Measurements from ENCODE around the gene CRTAC1.
"Not testable (repeated sequence)": the region's sequence is repeated elsewhere in the genome, so short reads cannot be mapped to it uniquely, and the experiment has no call there.

Gene CRTAC1

DNA sequence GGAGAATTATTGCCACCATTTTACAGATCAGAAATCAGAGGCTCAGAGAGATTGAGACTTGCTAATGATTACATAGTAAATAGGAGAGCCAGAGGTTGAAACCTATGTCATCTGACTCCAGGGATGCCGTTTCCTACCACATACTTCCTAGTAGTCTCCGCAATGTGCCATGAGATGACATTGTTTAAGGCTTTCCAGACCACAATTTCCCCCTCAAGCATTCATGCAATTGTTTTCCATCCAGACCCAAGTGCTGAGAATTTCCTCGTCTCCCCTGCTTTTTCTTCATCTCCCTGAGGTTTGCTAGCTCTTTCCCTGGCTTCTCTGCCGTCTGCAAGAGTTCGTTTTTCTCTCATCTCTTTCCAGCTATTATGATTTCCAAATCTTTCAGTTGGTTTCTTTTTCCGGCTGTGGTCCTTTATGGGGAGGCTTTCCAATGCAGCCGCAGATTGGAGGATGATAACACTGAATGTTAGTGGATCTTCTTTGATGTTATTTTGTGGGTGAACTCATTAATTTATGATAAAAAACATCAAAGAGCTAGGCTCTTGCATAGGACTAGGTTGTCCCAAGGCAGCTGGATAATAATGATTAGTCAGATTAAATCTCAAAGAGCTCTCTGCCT lies 187.7 kb downstream of the CRTAC1 start:
- DNase-seq (ENCODE audit: low read depth in 3 of 3), result no peak

DNA sequence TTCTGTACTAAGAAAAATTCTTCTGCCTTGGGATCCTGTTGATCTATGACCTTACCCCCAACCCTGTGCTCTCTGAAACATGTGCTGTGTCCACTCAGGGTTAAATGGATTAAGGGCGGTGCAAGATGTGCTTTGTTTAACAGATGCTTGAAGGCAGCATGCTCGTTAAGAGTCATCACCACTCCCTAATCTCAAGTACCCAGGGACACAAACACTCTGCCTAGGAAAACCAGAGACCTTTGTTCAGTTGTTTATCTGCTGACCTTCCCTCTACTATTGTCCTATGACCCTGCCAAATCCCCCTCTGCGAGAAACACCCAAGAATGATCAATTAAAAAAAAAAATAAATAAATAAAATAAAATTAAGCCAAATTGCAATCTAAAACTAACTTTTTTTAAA lies 188.3 kb downstream of the CRTAC1 start:
- not testable (repeated sequence) for DNase-seq (ENCODE audit: low read depth in 3 of 3)

DNA sequence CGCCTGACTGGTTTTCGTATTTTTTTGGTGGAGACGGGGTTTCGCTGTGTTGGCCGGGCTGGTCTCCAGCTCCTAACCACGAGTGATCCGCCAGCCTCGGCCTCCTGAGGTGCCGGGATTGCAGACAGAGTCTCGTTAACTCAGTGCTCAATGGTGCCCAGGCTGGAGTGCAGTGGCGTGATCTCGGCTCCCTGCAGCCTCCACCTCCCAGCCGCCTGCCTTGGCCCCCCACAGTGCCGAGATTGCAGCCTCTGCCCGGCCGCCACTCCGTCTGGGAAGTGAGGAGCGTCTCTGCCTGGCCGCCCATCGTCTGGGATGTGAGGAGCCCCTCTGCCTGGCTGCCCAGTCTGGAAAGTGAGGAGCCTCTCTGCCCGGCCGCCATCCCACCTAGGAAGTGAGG lies 189.3 kb downstream of the CRTAC1 start:
- DNase-seq (ENCODE audit: low read depth in 3 of 3), result not testable (repeated sequence)

DNA sequence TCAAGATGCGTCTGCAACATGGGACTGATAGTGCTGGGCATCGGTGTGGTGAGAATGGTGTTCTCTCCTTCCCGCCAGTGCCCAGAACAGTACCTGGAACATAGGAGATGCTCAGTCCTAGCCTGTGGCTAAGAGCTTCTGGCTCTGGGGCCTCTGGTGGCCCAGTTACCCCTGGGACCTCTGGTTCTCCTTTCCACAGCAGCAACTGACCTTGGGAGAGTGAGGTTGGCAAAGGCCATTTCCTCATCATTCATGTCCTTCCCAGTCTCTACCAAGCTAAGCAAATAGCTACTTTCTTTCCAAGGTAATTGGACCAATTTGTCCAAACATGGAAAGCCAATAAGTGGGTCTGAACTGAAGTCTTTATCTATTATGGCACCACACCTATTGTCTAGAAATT lies 192.3 kb downstream of the CRTAC1 start:
- no peak for DNase-seq (ENCODE audit: low read depth in 3 of 3)

DNA sequence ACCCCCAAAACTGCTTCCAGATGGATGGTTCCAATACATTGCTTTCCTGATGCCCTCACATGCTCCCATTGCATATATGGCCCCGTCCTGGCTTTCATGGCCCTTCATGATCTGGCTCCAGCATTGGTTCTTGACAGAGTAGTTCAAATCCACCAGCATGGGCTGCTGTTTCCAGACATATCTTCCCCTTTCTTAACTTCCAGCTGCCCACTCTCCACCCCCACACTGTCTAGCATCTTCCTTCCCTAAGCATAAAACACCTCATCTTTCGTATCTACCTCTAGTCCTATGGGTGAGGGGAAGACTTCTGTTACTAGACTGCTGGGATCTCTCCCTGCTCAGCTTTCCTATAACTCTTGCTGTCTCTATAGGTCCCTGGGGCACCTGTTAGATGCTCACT lies 194.0 kb downstream of the CRTAC1 start:
- DNase-seq (ENCODE audit: low read depth in 3 of 3), result no peak

DNA sequence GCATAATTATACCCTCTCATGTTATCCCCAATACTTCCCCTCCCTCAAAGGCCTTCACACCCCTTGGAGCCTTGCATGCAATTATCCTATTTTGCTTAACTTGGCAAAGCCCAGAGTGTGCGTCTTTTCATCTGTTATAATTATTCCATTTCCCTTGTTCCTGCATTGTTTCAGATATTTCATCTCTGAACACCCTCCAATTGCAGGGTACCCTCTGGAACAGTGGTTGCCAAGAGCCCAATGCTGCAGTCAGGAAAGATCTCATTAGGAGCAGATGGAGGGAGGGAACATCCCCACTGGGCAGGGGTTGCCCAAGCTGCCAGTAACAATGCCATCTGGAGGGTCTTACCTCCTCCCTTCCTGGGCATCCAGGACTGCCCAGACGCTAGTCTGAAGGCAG lies 199.2 kb downstream of the CRTAC1 start:
- no peak for DNase-seq (ENCODE audit: low read depth in 3 of 3)

DNA sequence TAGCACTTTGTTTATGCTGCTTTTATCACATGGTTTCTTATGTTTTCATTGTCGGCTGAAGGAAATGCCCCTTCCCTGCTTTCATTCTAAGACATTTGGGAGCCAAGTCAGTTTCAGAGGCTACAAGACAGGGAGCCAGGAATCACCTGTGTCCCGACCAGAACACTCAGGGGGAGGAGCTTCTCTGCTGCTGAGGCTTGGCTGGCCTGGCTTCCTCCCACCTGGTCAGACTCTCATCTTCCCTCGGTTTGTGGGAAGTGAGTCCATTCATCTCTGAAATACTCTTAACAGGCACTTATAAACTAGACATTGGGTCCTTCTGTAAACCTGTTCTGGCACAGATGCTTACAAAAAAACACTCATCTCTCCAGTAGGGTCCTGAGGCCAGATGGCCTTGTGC lies 200.4 kb downstream of the CRTAC1 start:
- no peak for DNase-seq (ENCODE audit: low read depth in 3 of 3)

DNA sequence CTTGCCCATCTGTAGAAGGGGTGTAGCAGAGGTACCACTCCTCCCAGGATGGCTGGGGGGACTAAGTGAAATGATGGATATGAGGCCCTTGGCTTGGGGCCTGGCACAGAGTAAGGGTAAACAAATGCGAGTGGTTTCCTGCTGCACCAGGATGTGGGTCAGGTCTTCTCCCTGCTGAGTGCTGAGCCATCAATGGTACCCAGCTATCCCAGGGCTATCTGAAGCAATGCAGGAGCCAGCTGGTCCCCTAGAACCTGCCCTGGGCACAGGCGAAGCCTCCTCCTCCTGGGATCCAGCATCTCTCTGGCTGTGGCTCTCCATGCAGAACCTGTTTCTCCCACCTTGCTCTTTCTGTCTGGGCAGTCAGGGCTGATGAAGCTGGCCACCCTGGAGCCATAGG lies 201.7 kb downstream of the CRTAC1 start:
- no peak for DNase-seq (ENCODE audit: low read depth in 3 of 3)

DNA sequence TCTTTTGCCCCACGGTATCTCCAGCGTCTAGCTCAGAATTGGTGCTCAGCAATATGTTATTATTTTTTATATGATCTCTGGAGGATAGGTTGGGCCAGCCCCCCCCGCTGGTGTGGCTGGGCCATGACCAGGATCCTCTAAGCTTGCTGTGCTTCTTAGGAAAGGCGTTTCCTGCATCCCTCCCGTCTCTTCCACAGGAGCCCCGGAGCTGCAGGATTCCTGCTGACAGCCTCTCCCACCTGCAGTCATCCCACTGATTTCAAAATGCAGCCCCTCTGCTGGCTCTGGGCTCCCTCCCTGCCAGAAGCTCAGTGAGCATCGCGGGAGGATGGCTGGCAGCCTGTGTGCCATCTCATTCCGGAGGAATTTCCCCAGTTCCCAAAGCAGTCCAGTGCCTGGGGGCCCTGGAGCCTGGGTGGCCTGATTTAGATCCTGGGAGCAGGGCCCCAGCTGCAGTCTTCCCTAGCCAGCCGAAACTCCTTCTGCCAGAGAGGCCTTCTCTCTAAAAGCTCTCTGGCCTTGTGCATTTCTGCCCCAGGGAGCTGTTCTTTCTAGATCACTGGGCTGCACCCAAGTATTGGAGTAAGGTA lies 202.6 kb downstream of the CRTAC1 start:
- no peak for DNase-seq (ENCODE audit: low read depth in 3 of 3)

DNA sequence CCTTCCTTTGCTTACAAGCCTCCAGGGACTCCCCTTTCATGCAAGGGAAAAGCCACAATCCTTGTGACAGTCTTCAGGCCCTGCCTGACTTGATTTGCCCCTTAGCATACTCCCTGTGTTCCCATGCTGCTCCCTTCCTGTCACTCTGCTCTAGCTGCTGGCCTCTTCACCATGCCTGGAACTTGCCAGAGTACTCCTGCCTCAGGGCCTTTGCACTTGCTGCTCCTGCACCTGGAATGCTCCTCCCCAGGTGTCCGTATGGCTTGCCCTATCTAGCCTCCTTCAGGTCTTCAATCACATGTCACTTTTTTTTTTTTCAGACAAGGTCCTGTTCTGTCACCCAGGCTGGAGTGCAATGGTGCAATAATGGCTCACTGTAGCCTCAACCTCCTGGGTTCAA lies 203.5 kb downstream of the CRTAC1 start:
- no peak for DNase-seq (ENCODE audit: low read depth in 3 of 3)

DNA sequence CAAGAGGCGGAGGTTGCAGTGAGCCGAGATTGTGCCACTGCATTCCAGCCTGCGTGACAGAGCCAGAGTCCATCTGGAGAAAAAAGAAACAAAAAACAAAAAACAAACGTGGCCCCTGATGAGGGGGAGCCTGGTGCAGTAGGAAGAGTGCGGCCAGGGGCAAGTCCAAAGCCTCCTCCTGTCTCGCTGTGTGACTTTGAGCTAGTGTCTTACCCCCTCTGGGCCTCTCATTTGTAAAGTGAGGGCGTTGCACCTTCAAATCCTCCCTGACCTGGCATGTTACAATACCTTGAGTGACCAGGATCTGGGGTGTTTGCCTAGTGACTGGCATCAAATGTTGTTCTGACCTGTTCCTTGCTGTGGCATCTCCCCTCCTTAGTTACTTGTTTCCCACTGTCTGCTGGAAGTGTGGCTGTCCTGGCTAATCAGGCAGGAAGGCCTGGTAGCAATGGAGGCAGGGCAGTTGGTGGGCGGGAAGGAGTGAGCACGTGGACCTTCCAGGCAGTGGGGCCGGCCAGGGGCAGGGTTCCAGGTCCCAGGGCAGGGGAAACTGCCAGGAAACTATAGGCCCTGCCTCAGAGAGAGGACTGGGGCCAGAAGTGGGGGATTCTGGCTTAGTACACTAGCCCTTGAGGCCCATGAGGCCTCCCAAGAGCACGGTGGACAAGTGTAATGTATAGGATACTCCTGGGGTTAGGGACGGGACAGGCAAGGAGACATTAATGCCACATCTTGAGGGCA lies 205.2 kb downstream of the CRTAC1 start:
- DNase-seq (ENCODE audit: low read depth in 3 of 3), result no peak

DNA sequence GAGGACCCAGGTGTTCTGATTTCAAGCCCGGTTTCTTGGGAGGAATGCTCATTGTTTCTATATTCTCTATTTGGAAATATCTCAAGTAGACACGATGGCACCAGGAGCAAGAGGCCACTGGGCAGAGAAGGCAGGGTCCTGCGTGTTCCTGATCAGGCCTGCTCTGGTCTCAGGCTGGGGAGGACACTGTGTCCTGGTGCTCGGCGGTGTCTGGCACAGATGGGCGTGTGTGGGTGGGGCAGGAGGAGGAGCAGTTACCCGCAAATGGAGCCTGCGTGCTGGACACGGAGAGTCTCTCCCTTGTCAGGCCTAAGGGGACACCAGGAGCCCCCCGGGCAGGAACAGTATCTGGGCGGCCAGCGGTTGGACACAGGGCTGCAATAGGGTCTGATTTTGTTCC lies 206.7 kb downstream of the CRTAC1 start:
- DNase-seq (ENCODE audit: low read depth in 3 of 3), result no peak

DNA sequence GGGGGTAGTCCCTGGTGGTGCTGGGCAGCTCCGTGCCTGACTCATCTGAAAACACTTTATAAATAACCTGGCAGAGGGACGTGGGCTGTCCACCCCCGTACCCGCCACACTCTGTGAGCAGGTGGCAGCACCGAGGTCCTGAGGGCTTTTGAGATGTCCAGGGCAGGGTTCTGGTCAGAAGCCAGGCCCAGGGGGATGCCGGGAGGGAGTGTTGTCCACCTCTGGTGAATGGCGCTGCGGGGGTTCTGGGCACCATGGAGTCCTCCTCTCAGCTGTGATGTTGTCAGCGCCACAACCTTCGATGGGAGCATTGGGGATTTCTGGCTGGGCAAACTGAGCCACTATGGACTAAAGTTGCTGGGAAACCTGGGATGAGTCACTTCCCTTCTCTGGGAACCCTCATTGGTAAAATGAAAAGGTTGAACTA lies 208.1 kb downstream of the CRTAC1 start:
- DNase-seq (ENCODE audit: low read depth in 3 of 3), result no peak

DNA sequence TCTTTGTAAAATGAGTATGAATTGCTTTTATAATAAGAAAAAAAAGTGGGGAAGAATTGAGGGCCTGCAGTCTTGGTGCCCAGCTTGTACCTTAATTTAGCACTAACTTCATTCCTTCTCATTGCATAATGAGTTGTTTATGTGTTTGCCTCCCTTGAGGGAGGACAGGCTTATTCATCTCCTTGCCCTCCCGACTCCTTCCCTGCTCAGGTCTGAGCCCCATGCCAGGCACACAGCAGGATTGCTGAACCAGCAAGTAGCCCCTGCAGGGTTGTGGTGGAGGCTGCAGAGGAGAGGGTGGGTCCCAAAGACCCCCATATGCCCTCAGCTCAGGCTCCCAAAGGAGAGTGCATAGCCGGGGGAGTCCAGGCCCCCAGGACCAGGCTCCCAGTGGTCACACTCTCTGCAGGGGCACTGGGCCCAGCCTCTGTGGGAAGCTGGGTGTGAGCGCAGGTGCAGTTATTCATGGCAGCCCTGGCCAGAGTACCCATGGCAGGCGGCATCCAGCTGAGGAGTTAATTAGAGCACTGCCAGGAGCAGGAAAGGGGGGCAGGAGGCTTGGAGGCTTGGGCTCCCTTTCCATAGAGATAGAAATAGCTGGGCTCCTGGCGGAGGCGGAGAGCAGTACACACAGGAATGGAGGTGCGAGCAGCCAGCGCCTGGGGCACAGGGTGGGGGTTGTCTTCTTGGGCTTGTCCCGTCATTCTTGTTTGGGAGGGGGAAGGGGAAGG lies 208.9 kb downstream of the CRTAC1 start:
- DNase-seq (ENCODE audit: low read depth in 3 of 3), result no peak

DNA sequence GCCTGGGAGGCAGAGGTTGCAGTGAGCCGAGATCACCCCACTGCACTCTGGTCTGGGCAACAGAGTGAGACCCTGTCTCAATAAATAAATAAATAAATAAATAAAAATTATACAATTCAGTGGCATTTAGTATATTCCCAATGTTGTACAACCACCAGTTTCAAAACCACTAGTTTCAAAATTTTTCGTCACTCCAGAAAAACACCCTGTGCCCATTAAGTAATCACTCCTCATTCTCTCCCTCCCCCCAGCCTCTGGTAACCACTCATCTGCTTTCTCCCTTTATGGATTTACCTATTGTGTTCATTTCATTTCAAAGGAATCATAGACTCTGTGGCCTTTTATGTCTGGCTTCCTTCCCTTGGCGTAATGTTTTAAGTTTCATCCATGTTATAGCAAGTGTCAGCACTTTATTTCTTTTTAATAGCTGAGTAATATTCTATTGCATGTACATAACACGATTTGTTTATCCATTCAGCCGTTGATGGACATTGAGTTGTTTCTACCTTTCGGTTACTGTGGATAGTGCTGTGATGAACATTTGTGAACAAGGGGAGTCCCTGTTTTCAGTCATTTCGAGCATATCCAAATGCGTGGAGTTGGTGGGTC lies 210.2 kb downstream of the CRTAC1 start:
- DNase-seq (ENCODE audit: low read depth in 3 of 3), result no peak

DNA sequence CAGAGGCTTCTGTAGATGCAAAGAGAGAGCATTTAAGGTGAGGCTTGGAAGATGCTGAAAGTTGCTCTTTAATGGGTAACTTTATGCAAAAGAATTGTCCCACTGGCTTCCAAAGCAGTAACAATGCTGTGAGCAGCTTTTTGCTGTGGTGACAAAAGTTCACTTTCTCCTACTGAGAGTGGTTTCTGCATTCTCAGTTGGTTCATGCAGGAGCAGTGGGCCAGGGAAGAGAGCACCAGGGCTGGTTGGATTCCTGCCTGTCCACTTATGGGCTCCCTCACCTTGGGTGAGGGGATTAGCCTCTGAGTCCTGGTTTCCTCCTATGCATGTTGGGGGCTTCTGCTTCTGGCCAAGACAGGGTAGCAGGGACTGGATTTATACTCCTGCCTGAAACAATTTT lies 211.8 kb downstream of the CRTAC1 start:
- DNase-seq (ENCODE audit: low read depth in 3 of 3), result no peak

DNA sequence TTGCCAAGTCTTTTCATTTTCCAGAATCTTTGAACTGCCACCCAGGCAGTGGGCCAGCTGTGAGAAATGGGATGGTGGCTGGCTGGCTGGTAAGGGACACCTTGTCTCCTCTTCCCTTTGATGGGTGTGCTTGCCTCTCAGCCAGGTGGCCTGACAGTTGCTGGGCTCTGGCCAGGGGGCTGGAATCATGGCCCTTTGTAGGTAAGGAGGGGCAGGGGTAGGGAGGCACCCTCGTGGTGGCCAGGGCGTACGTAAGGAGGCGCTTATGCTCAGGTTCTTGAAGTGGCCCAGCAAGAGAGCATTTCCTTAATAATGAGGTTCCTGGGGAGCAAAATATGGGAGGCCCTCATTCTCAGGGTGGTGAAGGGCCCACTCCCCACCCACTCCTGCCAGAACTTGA lies 213.8 kb downstream of the CRTAC1 start:
- no peak for DNase-seq (ENCODE audit: low read depth in 3 of 3)

All from stimulated activated CD4-positive, alpha-beta T cell treated with anti-CD3 and anti-CD28 coated beads, TNF-alpha, amount 100 ng/mL, for 4 hours (primary cell).